Motor neuron (in vitro differentiated cells): ENCODE results near the gene BNC2. TPM values are rescaled to one million over a fixed set of nuclear protein-coding genes. Genes with fewer than 3 reads are reported as not detected.

Experiments used
- ATAC-seq, 8 experiments: fragments of 200-7000 bp; cut with Tn5 transposase; replicated peaks in 6 of 8; 2 replicates each; pipeline ENCODE4 v1.8.0; 2021; ENCODE audit warnings: mild to moderate bottlenecking in 8 of 8, moderate library complexity in 8 of 8
- H3K27ac ChIP-seq, 2 donors: fragments of 250-450 bp; sonication (Bioruptor Pico); 2 replicates each; pipeline ENCODE4 v1.9.0; 2021; ENCODE audit warnings: antibody characterized with exemption in 2 of 2, mild to moderate bottlenecking in 2 of 2, moderate library complexity in 1 of 2
- H3K4me1 ChIP-seq, 2 donors: fragments of 250-450 bp; sonication (Bioruptor Pico); replicated peaks in 1 of 2; 2 replicates each; pipeline ENCODE4 v1.6.1; 2021; ENCODE audit warnings: antibody characterized with exemption in 2 of 2, mild to moderate bottlenecking in 2 of 2, moderate library complexity in 1 of 2
- H3K4me3 ChIP-seq, 5 donors: fragments of 250-450 bp; sonication (Bioruptor Pico); 2 replicates each; pipeline ENCODE4 v1.9.0; 2021; ENCODE audit warnings: antibody characterized with exemption in 5 of 5, mild to moderate bottlenecking in 5 of 5, moderate library complexity in 4 of 5
- WGBS, 10 experiments: fragments of 450-650 bp; shearing (Covaris generic); methylation state at CpG; one replicate each; pipeline ENCODE4 v1.0.0; 2022; 5-methylcytosine and 5-hydroxymethylcytosine counted together
- in situ Hi-C, 9 experiments: fragments of 400-800 bp; cut with MboI; loops; one replicate each; pipeline ENCODE4 v1.15.0; 2021; ENCODE audit warnings: low sequenced_read_pairs in 9 of 9, low pct_unique_long_range_greater_than_20kb in 2 of 9; ENCODE audit not compliant: unreplicated experiment in 9 of 9
- total RNA-seq, 8 experiments: library from RNA; unstranded; fragments of 300-600 nt; gene quantifications; 2 replicates each; pipeline versions ENCODE4 v1.2.3 to v1.2.4, GENCODE V29; 2022

BNC2 gene
- total RNA-seq, 8 experiments from 2014 or later: 0.54 to 42.8 (median 4.3) TPM

GRCh38 chr9:16668734-16669295, 201.7 kb downstream of the BNC2 start:
- 46 to 89% (median 71%) methylated on average over 3 to 5 of the region's 5 CpGs; no CpG with 5 or more reads in 2 of the 10 experiments for WGBS, 10 experiments
- ATAC-seq: peak in 2 of 8 experiments; percentile 54 to 63

GRCh38 chr9:16664211-16664610, 206.3 kb downstream of the BNC2 start:
- in situ Hi-C loops: no loop called here
- ATAC-seq: no peak
- Histone ChIP-seq H3K27ac (no peak overlapping the region), H3K4me1 (peaks cover 0 to 10% of the 10 kb centered on the region in 2 donors), H3K4me3 (no peak overlapping the region)
- WGBS, 10 experiments: 71 to 100% (median 92%) methylated on average over 1 to 2 of the region's 2 CpGs; no CpG with 5 or more reads in 1 of the 10 experiments

More at GRCh38 chr9:16668734-16669295, 201.7 kb downstream of the BNC2 start:
- no peak overlapping the region for H3K27ac ChIP-seq
- H3K4me3 ChIP-seq: no peak overlapping the region
- H3K4me1 ChIP-seq: peaks cover 0 to 10% of the 10 kb centered on the region in 2 donors
- in situ Hi-C loops: no loop called here

DNA sequence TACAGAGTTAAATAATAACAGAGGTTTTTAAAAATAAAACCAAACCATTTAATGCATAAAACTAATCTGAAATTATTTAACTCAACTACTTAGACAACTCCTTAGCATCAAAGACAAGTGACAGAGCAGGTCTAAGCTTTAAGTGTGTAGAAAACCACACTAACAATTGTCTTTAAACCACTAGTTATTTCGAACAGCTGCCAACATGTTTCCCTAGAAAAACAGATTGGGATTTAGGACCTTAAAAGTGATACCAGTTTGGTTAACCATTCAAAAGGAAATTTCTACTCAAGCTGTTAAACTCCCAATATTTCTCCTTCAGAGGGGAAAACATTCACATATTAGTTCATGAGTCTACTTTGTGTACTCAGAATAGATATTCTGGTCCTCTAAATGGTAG, 208.7 kb downstream of the BNC2 start:
- WGBS, 10 experiments: 0 to 100% (median 75%) methylated on average over 1 of the region's 1 CpG; no CpG with 5 or more reads in 3 of the 10 experiments
- H3K4me3 ChIP-seq: no peak overlapping the region
- no peaks in the 10 kb centered on the region for H3K4me1 ChIP-seq
- no peak overlapping the region for H3K27ac ChIP-seq
- in situ Hi-C loops: no loop called here
- ATAC-seq: no peak

- H3K27ac ChIP-seq: no peak overlapping the region
- in situ Hi-C loops: no loop called here
- H3K4me1 ChIP-seq: peaks cover 12 to 14% of the 10 kb centered on the region in 2 donors
- WGBS, 10 experiments: 60 to 100% (median 90%) methylated on average over 1 to 9 of the region's 11 CpGs; no CpG with 5 or more reads in 2 of the 10 experiments
- H3K4me3 ChIP-seq: no peak overlapping the region
- no peak for ATAC-seq
These were observed 211.4 kb downstream of the BNC2 start for GRCh38 chr9:16659096-16659495.

DNA sequence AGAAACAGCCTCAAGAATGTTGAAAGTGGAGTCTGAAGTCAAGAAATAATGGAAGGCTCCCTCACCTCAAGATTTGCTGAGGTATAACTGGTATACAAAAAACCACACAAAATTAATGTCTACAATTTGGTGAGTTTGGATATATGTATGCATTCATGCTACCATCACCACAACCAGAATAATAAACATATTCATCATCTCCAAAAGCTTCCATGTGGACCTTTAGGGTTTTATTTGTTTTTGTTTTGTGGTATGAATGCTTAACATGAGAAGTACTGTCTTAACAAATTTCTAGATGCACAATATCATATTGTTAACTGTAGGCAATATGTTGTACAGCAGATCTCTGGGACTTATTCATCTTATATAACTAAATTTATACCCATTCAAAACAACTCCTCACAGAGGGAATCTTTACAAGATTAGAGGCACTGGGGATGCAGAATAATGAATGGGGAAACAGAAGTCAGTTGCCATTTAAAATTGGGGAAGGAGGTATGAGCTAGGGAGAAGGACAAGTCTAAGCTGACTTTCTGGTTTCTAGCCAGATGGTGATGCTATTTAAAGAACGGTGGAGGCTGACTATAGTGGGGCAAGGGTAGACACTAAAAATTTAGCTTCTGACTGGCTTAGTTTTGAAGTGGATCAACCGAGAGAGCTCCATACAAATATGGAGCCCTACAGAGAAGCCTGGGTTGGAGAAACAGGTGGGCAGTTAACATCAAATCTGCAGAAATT, 213.9 kb downstream of the BNC2 start:
- no peak for ATAC-seq
- H3K27ac ChIP-seq: no peak overlapping the region
- in situ Hi-C loops: no loop called here
- H3K4me3 ChIP-seq: no peak overlapping the region
- 44 to 100% (median 83%) methylated on average over 1 to 2 of the region's 2 CpGs; no CpG with 5 or more reads in 1 of the 10 experiments for WGBS, 10 experiments
- peaks cover 24 to 35% of the 10 kb centered on the region in 2 donors for H3K4me1 ChIP-seq

- WGBS, 10 experiments: 63 to 100% (median 80%) methylated on average over 1 to 3 of the region's 3 CpGs; no CpG with 5 or more reads in 3 of the 10 experiments
- peak in 3 of 8 experiments; percentile 8 to 38 (median 11) for ATAC-seq
- Histone ChIP-seq H3K4me3 (no peak overlapping the region), H3K27ac (no peak overlapping the region), H3K4me1 (peaks cover 24 to 45% of the 10 kb centered on the region in 2 donors)
- in situ Hi-C loops: no loop called here
These were observed 215.8 kb downstream of the BNC2 start for GRCh38 chr9:16654596-16655126.

DNA sequence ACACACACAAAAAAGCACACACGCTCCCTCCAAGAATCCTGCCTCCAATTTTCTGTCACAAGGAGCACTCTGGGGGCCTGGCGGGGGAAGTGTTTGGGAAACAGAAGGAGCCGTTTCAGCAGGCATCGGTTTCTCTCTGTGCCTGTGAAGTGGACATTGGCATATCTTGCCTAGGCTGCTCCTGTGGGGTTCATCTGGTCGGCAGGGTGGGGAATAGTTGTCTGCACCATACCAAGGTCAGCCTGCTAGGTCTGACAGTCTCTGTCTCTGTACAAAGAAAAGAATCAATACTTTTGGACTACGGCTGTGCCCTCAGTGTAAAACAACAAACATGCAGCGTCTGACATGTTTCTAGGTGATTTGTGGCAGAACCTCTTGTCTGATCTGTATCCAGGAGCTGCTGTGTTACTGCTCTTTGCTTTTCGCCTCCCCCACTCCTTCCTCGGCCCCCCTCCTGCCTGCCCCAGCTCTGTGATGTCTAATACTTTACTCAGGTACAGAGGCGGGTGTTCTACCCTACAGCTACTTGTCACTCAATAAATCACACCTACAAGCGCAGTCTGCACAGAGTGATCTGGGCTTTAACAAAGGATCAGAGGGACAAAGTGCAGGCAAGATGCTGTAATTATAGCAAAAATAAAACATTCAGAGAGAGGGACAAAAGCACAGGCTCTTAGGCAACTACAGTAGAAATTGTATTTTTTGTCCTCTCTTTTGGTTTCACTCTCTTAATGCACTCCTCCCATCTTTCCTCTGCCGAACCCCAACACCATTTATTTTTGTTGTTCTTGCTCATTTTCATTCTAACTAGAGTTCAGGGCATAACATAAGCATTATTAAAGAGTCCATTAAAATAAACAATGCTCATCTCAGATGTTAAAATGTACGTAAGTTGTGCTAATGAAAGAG, 216.7 kb downstream of the BNC2 start:
- ATAC-seq: peak in 5 of 8 experiments; percentile 82 to 89 (median 83)
- Histone ChIP-seq H3K27ac (no peak overlapping the region), H3K4me1 (peaks cover 24 to 45% of the 10 kb centered on the region in 2 donors), H3K4me3 (peak overlapping the region in 2 of 5 donors; percentile 16 to 19)
- 17 to 100% (median 68%) methylated on average over 1 to 9 of the region's 13 CpGs for WGBS, 10 experiments
- in situ Hi-C loops: no loop called here

DNA sequence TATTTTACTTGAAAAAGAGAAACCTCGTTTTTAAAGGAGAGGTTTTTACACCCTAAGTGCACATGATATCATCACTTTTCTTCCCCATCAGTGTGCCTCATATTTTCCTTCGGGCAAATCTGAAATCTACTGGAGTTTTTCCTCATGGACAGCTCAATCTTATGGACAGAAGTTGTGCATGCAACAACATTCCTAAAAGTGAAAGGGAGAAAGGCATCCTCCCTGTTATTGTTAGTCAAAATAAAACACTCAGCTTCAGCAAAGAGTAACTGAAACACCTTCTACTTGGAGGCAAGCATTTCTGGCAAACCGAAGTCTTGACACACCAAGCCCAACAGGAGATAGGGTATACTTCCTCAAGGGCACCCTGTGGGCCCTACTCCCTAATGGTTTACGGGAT, 217.9 kb downstream of the BNC2 start:
- Histone ChIP-seq H3K4me3 (no peak overlapping the region), H3K27ac (no peak overlapping the region), H3K4me1 (peaks cover 24 to 45% of the 10 kb centered on the region in 2 donors)
- in situ Hi-C loops: no loop called here
- 44 to 89% (median 55%) methylated on average over 1 to 4 of the region's 4 CpGs for WGBS, 10 experiments
- no peak for ATAC-seq

- WGBS, 10 experiments: 8 to 89% (median 49%) methylated on average over 2 to 5 of the region's 5 CpGs
- Histone ChIP-seq H3K4me1 (peaks cover 24 to 45% of the 10 kb centered on the region in 2 donors), H3K27ac (no peak overlapping the region), H3K4me3 (no peak overlapping the region)
- peak in 5 of 8 experiments; percentile 3 to 63 (median 52) for ATAC-seq
- in situ Hi-C loops: no loop called here
These were observed 219.0 kb downstream of the BNC2 start for GRCh38 chr9:16651446-16651964.

DNA sequence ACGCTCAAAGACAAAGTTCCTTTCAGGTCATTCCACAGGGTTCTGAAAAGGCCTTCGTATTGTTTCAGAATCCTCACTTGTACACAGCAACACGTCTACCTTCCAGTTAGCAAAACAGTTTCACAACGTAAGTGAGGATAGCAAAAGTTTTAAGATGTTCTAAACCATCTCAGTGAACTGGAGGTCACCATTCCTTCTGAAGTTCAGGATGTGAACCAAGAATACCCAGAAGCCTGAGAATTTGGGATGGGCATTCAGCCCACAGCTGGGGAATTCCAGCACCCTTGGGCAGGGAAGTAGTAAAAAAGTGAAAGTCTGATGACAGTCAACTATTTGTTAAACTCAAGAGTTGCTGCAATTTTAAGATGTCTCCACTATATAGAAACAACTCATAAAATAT, 224.5 kb downstream of the BNC2 start:
- no peak for ATAC-seq
- Histone ChIP-seq H3K4me3 (no peak overlapping the region), H3K27ac (no peak overlapping the region), H3K4me1 (peaks cover 0 to 4% of the 10 kb centered on the region in 2 donors)
- in situ Hi-C loops: no loop called here
- 76 to 98% (median 93%) methylated on average over 1 to 4 of the region's 4 CpGs; no CpG with 5 or more reads in 4 of the 10 experiments for WGBS, 10 experiments

DNA sequence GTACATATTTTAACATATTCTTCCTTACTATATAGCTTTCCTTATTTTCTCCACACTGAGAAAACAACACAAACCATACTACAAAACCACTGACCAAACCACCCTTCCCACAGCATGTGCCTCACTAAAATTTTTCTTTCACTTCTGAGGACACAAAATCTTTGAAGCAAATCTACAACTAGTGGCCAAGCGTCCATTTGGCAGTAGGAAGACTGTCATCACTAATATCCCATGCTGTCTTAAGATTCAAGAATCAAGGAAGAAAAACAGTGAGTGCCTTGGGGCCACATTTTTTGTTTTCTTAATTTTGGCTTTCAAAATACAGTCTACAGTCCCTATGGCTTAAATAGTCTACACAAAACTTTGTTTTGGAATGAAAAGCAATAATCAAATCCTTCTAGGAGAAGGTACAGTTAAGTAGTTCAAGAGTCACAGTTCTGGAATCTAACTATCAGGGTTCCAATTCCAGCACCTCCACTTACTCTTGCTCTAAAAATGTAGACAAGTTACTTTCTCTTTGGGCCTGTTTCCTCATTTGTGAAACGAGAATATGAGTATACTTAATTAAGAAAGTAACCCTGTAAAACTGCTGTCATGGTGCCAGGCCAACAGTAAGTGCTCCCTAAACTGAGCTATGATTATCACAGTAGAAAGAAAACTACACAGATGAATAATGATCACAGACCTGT, 227.9 kb downstream of the BNC2 start:
- ATAC-seq: no peak
- H3K27ac ChIP-seq: no peak overlapping the region
- H3K4me3 ChIP-seq: no peak overlapping the region
- in situ Hi-C loops: no loop called here
- no peaks in the 10 kb centered on the region for H3K4me1 ChIP-seq
- WGBS, 10 experiments: 22 to 100% (median 78%) methylated on average over 1 to 2 of the region's 2 CpGs; no CpG with 5 or more reads in 2 of the 10 experiments

- WGBS, 10 experiments: 0 to 100% (median 83%) methylated on average over 1 to 2 of the region's 2 CpGs; no CpG with 5 or more reads in 1 of the 10 experiments
- H3K4me3 ChIP-seq: no peak overlapping the region
- in situ Hi-C loops: no loop called here
These were observed 229.8 kb downstream of the BNC2 start for GRCh38 chr9:16640649-16641048.

More at GRCh38 chr9:16640649-16641048, 229.8 kb downstream of the BNC2 start:
- no peak overlapping the region for H3K27ac ChIP-seq
- peaks cover 0 to 2% of the 10 kb centered on the region in 2 donors for H3K4me1 ChIP-seq
- peak in 3 of 8 experiments; percentile 50 to 86 (median 64) for ATAC-seq
